OCI-LY7 (cell line): Measurements from ENCODE around the gene CNPPD1.

Experiments used
- CTCF ChIP-seq: fragments of 200-600 bp; sonication (generic); conservative IDR thresholded peaks from 2 replicates; pipeline ENCODE4 v1.5.1; 2014; ENCODE audit warnings: mild to moderate bottlenecking, antibody characterized with exemption, low read length, moderate library complexity, mixed read lengths
- EZH2phosphoT487 ChIP-seq: fragments of 200-600 bp; sonication (generic); IDR thresholded peaks from 2 replicates; pipeline ENCODE4 v1.6.1; 2018; ENCODE audit warnings: low read depth, borderline replicate concordance, mild to moderate bottlenecking, mixed run types, antibody characterized with exemption, low read length, moderate library complexity, mixed read lengths

GRCh38 chr2:219128396-219128795, 48.3 kb downstream of the CNPPD1 start:
- TF ChIP-seq CTCF = no peak
- TF ChIP-seq EZH2phosphoT487 = no peak
